ENCODE results near the gene PHYKPL.
A peak's percentile ranks its signal among the peaks of the same experiment; 100 is the strongest.

The PHYKPL gene

GRCh38 chr5:178221853-178222252 is 10.7 kb downstream of the PHYKPL start:
- no peak for DNase-seq

GRCh38 chr5:178221282-178221681 is 11.3 kb downstream of the PHYKPL start:
- no peak for DNase-seq

DNA sequence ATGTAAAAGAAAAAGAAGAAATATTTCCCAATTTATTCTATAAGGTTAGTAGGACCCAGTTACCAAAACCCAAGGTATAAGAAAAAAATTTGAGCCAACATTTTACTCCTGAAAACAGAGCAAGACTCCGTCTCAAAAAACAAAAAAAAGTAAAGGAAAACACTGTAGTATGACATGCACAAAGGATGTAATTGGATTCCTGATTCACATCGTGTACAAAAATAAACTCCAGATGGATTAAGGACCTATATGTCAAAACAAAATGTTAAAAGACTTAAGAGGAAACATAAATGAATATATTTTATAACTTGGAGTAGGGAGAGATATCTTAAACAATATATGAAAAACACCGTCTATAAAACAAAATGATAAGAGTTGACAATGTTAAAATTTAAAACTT is 13.8 kb downstream of the PHYKPL start:
- no peak for DNase-seq

- DNase-seq: no peak
Observed at GRCh38 chr5:178218237-178218776, 14.3 kb downstream of the PHYKPL start.

DNA sequence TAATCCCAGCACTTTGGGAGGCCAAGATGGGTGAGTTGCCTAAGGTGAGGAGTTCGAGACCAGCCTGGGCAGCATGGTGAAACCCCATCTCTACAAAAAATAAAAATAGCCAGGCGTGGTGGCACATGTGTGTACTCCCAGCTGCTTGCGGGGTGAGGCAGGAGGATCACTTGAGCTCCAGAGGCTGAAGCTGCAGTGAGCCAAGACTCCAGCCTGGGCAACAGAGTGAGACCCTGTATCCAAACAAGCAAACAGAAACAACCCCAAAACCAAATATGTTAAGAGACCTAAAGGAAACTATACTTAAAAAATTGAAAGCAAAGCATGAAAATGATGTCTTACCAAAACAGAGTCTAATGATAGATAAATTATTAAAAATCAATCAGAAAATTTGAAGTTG is 15.8 kb downstream of the PHYKPL start:
- no peak for DNase-seq

DNA sequence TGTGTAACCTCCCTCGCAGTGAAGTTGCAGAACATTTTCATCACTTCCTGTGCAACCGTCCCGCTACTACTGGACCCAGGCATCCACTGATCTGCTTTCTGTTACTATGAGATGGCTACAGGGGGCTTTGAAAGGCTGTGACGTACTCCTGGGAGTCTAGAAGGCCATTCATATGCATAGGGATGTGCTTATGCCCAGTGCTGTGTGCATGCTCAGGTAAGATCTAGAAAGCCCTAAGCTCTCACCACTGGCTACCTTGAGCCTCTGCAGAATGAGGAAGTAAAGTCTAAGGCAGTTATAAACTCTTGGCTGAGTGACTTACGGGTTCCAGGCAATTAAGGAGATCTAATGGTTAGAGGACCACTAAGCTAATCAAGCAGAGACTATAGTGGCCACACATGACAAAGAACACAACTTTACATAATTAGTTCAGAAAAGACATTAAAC is 16.5 kb downstream of the PHYKPL start:
- no peak for DNase-seq

GRCh38 chr5:178215280-178216002 is 17.2 kb downstream of the PHYKPL start:
- DNase-seq: peak; percentile 29

DNA sequence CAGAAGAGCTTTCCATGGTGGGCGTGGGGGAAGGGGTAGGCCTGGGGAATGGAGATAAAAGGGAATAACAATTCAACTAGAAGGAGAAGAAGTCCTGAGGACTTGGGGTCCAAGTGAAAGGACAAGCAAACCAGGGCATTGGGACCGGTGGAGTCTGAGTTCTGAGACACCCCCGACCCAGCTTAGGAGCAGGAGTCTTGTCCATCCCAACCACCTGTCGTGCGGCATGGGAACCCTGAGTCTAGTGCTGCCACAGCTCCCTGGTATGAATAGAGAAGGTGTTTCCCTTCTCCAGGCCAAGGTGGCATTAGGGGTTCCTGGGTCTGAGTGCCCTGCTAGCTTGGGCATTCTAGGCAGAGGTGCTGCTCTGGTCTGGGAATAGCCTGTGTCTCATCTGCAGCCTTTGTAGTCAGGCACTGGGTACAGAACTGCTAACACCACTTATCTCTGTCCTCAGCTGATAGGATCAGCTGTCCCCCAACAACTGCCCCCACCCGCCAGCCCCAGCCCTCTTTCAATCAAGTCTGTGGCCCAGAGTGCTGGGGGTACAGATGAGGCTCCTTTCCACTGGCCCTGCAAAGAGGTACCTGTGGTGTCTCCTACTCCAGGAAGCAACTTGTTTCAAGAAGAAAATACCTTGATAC is 18.3 kb downstream of the PHYKPL start:
- peak; percentile 31 for DNase-seq

GRCh38 chr5:178213748-178214151 is 18.9 kb downstream of the PHYKPL start:
- DNase-seq: peak; percentile 21

DNA sequence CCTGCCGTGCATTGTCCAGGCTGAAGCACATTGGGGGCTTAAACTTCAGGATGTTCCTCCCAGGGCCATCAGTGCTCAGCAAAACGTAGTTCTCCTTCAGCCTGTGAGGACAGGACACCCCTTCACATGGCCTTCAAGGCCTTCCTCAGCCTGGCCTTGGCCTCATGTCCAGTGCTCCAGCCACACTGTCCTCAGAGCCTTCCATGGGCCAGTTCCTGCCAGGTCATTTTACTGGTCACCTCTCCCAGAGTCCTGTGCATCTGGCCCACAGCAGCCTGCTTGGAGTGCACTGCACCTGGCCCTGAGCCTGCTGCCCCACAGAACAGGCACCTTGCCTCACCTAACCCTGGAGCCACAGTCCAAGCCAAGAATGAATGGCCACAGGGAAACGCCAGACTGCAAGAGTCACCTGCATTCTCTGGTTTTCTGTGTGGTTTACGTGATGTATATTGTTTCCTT is 19.6 kb downstream of the PHYKPL start:
- no peak for DNase-seq

DNA sequence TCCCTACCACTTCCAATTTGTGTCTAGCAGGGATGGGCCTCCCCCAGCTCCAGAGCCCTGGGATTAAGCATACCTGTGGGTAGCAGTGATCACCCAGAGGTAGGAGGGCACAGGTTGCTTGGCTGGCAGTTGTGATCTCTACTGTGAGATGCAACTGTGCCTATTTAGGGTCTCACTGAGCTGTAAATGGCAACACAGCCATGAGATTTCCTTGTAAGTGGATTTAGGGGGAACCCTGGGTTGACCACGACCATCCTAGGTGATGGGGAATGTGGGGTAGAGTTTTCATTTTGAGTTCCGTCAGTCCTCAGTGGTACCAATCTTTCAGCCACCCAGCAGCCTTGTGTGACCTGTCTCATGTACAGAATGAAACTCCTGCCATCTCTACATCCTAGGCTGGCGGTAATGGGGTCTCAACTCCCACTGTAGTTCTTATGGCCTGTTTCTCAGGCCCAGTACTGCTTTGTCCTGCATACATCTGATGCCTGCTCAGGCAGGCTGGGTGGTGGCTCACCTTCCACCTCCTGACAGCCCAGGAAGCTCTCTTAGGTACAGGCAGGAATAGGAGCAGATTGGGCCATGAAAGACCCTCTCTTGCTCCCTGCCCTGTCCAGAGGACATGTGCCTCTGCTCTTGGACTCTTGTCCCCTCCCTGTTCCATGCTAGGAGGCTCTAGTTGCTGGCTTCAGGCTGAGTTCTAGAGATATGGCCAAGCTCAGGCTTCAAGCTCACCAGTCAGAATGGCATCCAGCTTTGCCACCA is 20.2 kb downstream of the PHYKPL start:
- peak; percentile 50 for DNase-seq

DNA sequence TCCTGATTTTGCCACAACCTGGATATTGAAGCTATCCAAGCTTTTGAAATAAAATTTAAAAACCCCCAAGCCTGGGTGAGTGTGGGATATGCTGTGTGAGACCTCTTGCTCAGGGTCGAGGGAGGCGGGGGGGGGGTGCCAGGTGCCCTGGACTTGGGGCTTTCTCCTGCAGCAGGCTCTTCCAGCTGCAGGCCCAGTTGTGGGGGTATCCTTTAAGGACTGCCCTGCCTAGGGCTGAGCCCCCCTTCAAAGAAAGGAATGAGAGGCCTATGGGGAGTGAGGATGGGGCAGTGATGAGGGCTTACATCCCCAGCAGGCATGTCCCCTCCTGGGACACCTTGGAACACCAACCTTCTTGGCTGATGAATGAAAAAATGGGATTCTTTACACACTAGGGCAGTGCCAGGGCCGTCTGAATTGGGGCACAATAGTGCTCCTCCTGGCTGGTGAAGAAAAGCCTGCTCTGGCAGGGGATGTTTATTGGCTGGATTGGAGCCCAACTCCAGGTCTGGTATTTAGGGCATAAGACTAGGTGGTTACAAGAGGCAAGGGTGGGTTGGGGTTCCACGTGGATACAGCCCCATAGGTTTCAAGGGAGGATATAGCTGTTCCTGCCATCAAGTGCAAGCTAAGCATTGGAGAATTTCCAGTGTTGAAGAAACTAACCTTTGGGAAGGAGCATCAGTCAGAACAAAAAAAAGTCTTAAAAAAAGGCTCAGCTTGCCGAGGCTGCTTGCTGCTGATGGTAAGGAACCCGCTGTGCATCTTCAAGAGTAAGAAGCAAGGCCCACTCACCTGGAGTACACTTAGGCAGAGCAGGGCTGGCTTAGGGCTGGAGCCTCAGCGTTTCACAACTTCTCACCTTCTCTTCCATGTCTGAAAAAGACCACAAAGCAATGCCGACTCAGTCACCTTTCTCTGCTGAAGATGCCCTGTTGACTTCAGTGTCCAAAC is 21.2 kb downstream of the PHYKPL start:
- DNase-seq: no peak

- DNase-seq: no peak
Observed at GRCh38 chr5:178210686-178211085, 21.9 kb downstream of the PHYKPL start.

DNA sequence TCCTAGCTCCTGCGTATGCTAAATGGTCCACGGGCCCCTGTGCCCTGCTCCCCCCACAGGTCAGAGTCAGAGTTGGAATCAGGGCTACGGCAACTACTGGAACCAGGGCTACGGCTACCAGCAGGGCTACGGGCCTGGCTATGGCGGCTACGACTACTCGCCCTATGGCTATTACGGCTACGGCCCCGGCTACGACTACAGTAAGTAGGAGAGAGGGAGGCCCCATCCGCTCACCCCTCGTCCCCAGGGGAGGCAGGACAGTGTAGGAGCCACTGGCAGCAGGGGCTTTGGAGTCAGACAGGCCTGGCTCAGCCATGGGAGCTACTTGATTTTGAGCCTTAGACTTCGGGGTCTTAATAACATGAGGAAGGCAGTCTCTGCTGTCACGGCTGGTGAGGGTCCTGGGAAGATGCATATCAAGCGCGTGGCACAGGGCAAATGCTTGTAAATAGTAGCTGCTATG is 22.5 kb downstream of the PHYKPL start:
- no peak for DNase-seq

DNA sequence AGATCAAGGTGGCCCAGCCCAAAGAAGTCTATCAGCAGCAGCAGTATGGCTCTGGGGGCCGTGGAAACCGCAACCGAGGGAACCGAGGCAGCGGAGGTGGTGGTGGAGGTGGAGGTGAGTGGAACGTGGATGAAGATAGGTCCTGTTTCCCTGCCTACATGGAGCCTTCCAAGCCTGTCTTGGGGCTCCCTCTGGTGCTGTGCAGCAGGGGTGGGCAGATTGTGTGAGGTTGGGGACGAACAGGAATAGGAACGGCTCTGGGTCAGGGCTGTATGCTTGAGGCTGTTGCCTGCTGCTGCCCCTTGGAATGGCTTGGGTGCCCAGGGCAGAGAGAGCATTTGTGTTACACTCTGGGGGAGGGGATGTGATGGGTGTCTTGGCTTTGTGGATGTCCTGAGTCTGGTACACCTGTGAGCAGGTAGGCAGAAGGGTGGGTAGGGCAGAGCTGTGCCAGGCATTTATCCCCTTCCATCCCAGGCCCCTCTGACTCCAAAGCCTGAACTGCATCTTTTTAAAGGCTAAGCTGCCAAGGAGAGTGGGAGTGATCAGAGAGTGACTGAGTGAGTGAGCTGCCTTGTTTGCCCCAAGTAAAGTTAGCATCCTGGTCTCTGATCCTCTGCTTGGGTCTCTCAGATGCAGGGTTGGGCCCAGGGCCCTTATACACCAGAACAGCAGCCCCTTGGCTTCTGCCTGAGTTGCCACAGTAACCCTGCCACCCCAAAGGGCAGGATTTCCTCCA is 23.1 kb downstream of the PHYKPL start:
- DNase-seq: no peak

GRCh38 chr5:178208540-178209227 is 23.9 kb downstream of the PHYKPL start:
- DNase-seq: peak; percentile 39

DNA sequence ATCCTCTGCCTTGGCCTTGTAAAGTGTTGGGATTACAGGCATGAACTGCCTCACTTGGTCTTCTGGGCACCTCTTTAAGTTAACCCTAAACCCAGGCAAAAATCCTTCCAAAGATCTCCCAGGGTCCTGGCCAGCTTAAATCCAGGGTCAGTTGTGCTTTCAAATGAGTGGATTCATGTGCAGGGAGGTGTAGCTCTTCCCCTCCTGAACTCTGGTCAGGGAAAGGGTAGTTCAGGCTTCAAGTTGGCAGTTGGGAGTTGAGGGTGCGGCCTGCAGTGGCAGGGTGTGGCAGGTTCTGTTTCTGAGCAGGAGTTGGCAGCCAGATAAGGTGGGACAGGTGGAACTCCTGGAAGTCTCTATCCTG is 24.7 kb downstream of the PHYKPL start:
- DNase-seq: no peak

- DNase-seq: no peak
Observed at GRCh38 chr5:178207183-178207916, 25.3 kb downstream of the PHYKPL start.

- no peak for DNase-seq
Observed at GRCh38 chr5:178206166-178207101, 26.2 kb downstream of the PHYKPL start.

Measured in NCI-H82 (cell line).